A549 (cell line): Measurements from ENCODE around the gene GOLGA3. TPM values are rescaled to one million over a fixed set of nuclear protein-coding genes. Genes with fewer than 3 reads are reported as not detected.

Source experiments
- ATAC-seq, 2 experiments: fragments of 200-7000 bp in 1 of 2; fragments of >200 bp in 1 of 2; cut with Nextera tagmentation in 1 of 2; cut with Tn5 transposase in 1 of 2; 3 replicates each; pipeline versions ENCODE4 v1.8.0 to v1.9.1; 2018 to 2020; ENCODE audit warnings: mild to moderate bottlenecking in 1 of 2, moderate library complexity in 1 of 2
- CTCF ChIA-PET: fragments of 300-600 bp; sonication (Branson Sonifier 250); formaldehyde crosslinking; extraction: SDS; loops from one replicate; lab custom pipeline; 2021; ENCODE audit warnings: antibody characterized with exemption, inconsistent platforms; lab: Yijun Ruan, JAX
- POLR2A ChIA-PET: fragments of 350-600 bp; formaldehyde crosslinking; extraction: SDS; loops from one replicate; lab custom pipeline; 2021; ENCODE audit warnings: antibody characterized with exemption, inconsistent platforms; lab: Yijun Ruan, JAX
- DNase-seq, 2 experiments: peaks; one replicate each; pipeline versions ENCODE4 v3.0.0 to v3.0.0-alpha.2; 2011 to 2016; ENCODE audit warnings: low read depth in 1 of 2, low spot score in 1 of 2
- FAIRE-seq: peaks from 2 replicates; lab custom pipeline; 2011; peaks lifted over from hg19 to GRCh38; lab: Jason Lieb, UNC
- H3K27ac ChIP-seq, 2 experiments: fragments of >200 bp; sonication (Bioruptor Twin); formaldehyde crosslinking; 3 replicates each; pipeline ENCODE4 v1.5.1; 2016 to 2017
- H3K4me1 ChIP-seq: fragments of >200 bp; sonication (Bioruptor Twin); formaldehyde crosslinking; 3 replicates; pipeline ENCODE4 v1.6.1; 2016
- H3K4me2 ChIP-seq: fragments of >200 bp; sonication (Bioruptor Twin); formaldehyde crosslinking; 3 replicates; pipeline ENCODE4 v1.6.1; 2016
- H3K4me3 ChIP-seq: fragments of >200 bp; sonication (Bioruptor Twin); formaldehyde crosslinking; 3 replicates; pipeline ENCODE4 v1.5.1; 2016
- H3K9me3 ChIP-seq: fragments of >200 bp; sonication (Bioruptor Twin); formaldehyde crosslinking; 3 replicates; pipeline ENCODE4 v1.6.1; 2016
- BHLHE40 ChIP-seq: IDR thresholded peaks from 2 replicates; pipeline ENCODE4 v1.6.1; 2012; ENCODE audit warnings: low read depth, low read length, inconsistent platforms
- CBX2 ChIP-seq: fragments of 200-600 bp; sonication (generic); IDR thresholded peaks from 2 replicates; pipeline ENCODE4 v1.6.1; 2016; ENCODE audit warnings: low read depth, mild to moderate bottlenecking, borderline replicate concordance
- CEBPB ChIP-seq, 2 experiments: fragments of >200 bp in 1 of 2; sonication (Bioruptor Twin) in 1 of 2; formaldehyde crosslinking in 1 of 2; IDR thresholded peaks; 2 replicates each; pipeline ENCODE4 v1.6.1; 2012 to 2016
- CHD4 ChIP-seq: fragments of 200-600 bp; sonication (generic); IDR thresholded peaks from 2 replicates; pipeline ENCODE4 v1.6.1; 2016; ENCODE audit warnings: antibody characterized with exemption, mild to moderate bottlenecking, borderline replicate concordance
- E2F6 ChIP-seq: IDR thresholded peaks from 2 replicates; pipeline ENCODE4 v1.6.1; 2012; ENCODE audit warnings: low read depth, borderline replicate concordance
- EHMT2 ChIP-seq: fragments of 200-600 bp; sonication (generic); IDR thresholded peaks from 2 replicates; pipeline ENCODE4 v1.6.1; 2016; ENCODE audit warnings: antibody characterized with exemption, low read depth, mild to moderate bottlenecking, moderate library complexity
- ELK1 ChIP-seq: fragments of 150-350 bp; IDR thresholded peaks from 2 replicates; pipeline ENCODE4 v1.6.1; 2014; ENCODE audit warnings: low read depth, mild to moderate bottlenecking, low read length
- ESRRA ChIP-seq: fragments of 150-350 bp; IDR thresholded peaks from 2 replicates; pipeline ENCODE4 v1.6.1; 2014; ENCODE audit warnings: mild to moderate bottlenecking, low read length, borderline replicate concordance
- FOSL2 ChIP-seq, 2 experiments: fragments of 450-650 bp in 1 of 2; fragments of >200 bp in 1 of 2; sonication (Bioruptor Twin) in 1 of 2; formaldehyde crosslinking; IDR thresholded peaks; 2 replicates each; pipeline versions ENCODE4 v1.5.0 to v1.6.1; 2016 to 2020; ENCODE audit warnings: mild to moderate bottlenecking in 1 of 2, moderate library complexity in 1 of 2
- FOXS1 ChIP-seq: fragments of 250-450 bp; sonication (Bioruptor Pico); IDR thresholded peaks from 2 replicates; pipeline ENCODE4 v1.5.0; 2020; ENCODE audit warnings: mild to moderate bottlenecking, moderate library complexity
- HOXB13 ChIP-seq: fragments of 250-450 bp; sonication (Bioruptor Pico); IDR thresholded peaks from 2 replicates; pipeline ENCODE4 v1.5.0; 2020; ENCODE audit warnings: low read depth, mild to moderate bottlenecking, moderate library complexity
- HOXB5 ChIP-seq: fragments of 250-450 bp; sonication (Bioruptor Pico); IDR thresholded peaks from 2 replicates; pipeline ENCODE4 v1.5.0; 2020; ENCODE audit warnings: mild to moderate bottlenecking, moderate library complexity
- JUNB ChIP-seq: fragments of >200 bp; sonication (Bioruptor Twin); formaldehyde crosslinking; IDR thresholded peaks from 2 replicates; pipeline ENCODE4 v1.6.1; 2016
- KDM5A ChIP-seq: fragments of 200-600 bp; sonication (generic); IDR thresholded peaks from 2 replicates; pipeline ENCODE4 v1.6.1; 2016; ENCODE audit warnings: antibody characterized with exemption, mild to moderate bottlenecking
- MAFK ChIP-seq: fragments of 450-650 bp; IDR thresholded peaks from 2 replicates; pipeline ENCODE4 v1.6.1; 2014; ENCODE audit not compliant: partially characterized antibody
- NFE2L2 ChIP-seq: fragments of 150-350 bp; conservative IDR thresholded peaks from 2 replicates; pipeline ENCODE4 v1.6.1; 2014; ENCODE audit warnings: low read length
- NPAS2 ChIP-seq: fragments of 250-450 bp; sonication (Bioruptor Pico); IDR thresholded peaks from 2 replicates; pipeline ENCODE4 v1.8.0; 2022; ENCODE audit warnings: mild to moderate bottlenecking, moderate library complexity, borderline replicate concordance
- PHF8 ChIP-seq: fragments of 200-600 bp; sonication (generic); IDR thresholded peaks from 2 replicates; pipeline ENCODE4 v1.6.1; 2016; ENCODE audit warnings: low read depth, mild to moderate bottlenecking, antibody characterized with exemption, moderate library complexity, borderline replicate concordance
- POLR2A ChIP-seq: IDR thresholded peaks from 2 replicates; pipeline ENCODE4 v1.6.1; 2012; ENCODE audit warnings: mild to moderate bottlenecking, low read length
- RARB ChIP-seq: fragments of 250-450 bp; sonication (Bioruptor Pico); IDR thresholded peaks from 2 replicates; pipeline ENCODE4 v1.8.0; 2021; ENCODE audit warnings: mild to moderate bottlenecking, moderate library complexity
- RFX5 ChIP-seq: fragments of 450-650 bp; IDR thresholded peaks from 2 replicates; pipeline ENCODE4 v1.7.1; 2014; ENCODE audit warnings: antibody characterized with exemption, mild to moderate bottlenecking, moderate library complexity
- RNF2 ChIP-seq: fragments of 200-600 bp; sonication (generic); IDR thresholded peaks from 2 replicates; pipeline ENCODE4 v1.6.1; 2016; ENCODE audit warnings: low read depth, mild to moderate bottlenecking, antibody characterized with exemption, moderate library complexity, borderline replicate concordance
- SMC3 ChIP-seq: fragments of >200 bp; sonication (Bioruptor Twin); formaldehyde crosslinking; IDR thresholded peaks from 3 replicates; pipeline ENCODE4 v1.6.1; 2018; ENCODE audit warnings: inconsistent platforms
- SREBF2 ChIP-seq: fragments of 450-650 bp; IDR thresholded peaks from 2 replicates; pipeline ENCODE4 v1.6.1; 2014; ENCODE audit warnings: mild to moderate bottlenecking, moderate library complexity
- TP53 ChIP-seq: fragments of 250-450 bp; sonication (Bioruptor Pico); IDR thresholded peaks from 2 replicates; pipeline ENCODE4 v1.5.0; 2021; ENCODE audit warnings: mild to moderate bottlenecking, moderate library complexity
- ZFP36 ChIP-seq: fragments of 450-650 bp; IDR thresholded peaks from 2 replicates; pipeline ENCODE4 v1.6.1; 2014; ENCODE audit warnings: borderline replicate concordance; ENCODE audit not compliant: partially characterized antibody
- ZSCAN20 ChIP-seq: fragments of 250-450 bp; sonication (Bioruptor Pico); IDR thresholded peaks from 2 replicates; pipeline ENCODE4 v1.8.0; 2022; ENCODE audit warnings: mild to moderate bottlenecking, moderate library complexity
- WGBS: methylation state at CpG from one replicate; pipeline ENCODE4 v1.1.6; 2017; ENCODE audit errors: missing lambda C conversion rate; 5-methylcytosine and 5-hydroxymethylcytosine counted together
- polyA plus RNA-seq, 4 experiments: library from polyadenylated mRNA; depleted of rRNA in 3 of 4; stranded (reverse); fragments of >200 nt; fragmentation: RNase III in 1 of 4; extraction: RNeasy Plus Mini Kit Qiagen cat#74134 plus additional on column Dnase treatment in 1 of 4; gene quantifications; 2 replicates in 3 of 4; 3 replicates in 1 of 4; pipeline ENCODE4 v1.2.3, GENCODE V29; 2011 to 2017

GOLGA3 gene
- polyA plus RNA-seq, 2 of the 4 experiments (the other 2 are of a cell fraction): 23.0 to 25.5 TPM

GRCh38 chr12:132803125-132803524, 25.5 kb downstream of the GOLGA3 start:
- ChIA-PET CTCF (no interaction called here), POLR2A (no interaction called here)
- Histone ChIP-seq H3K4me2 (no peak overlapping the region), H3K4me1 (no peaks in the 10 kb centered on the region), H3K27ac (no peak overlapping the region), H3K4me3 (no peak overlapping the region), H3K9me3 (no peaks in the 10 kb centered on the region)
- WGBS: 89% methylated on average over 14 of the region's 14 CpGs
- DNase-seq (no peak), ATAC-seq (no peak), FAIRE-seq (no peak)
- TF ChIP-seq JUNB (no peak), MAFK (peak; percentile 64)

GRCh38 chr12:132801741-132802140, 26.9 kb downstream of the GOLGA3 start:
- H3K9me3 ChIP-seq: no peaks in the 10 kb centered on the region
- ATAC-seq: no peak
- TF ChIP-seq SREBF2: no peak
- no peak for TF ChIP-seq EHMT2
- TF ChIP-seq RNF2: no peak
- TF ChIP-seq SMC3: no peak
- TF ChIP-seq E2F6: no peak
- no peak for TF ChIP-seq ESRRA
- no peak for TF ChIP-seq NPAS2 (CRISPR knock-in tag)
- TF ChIP-seq CBX2: no peak
- 98% methylated on average over 28 of the region's 28 CpGs for WGBS
- DNase-seq: no peak
- no peaks in the 10 kb centered on the region for H3K4me1 ChIP-seq
- H3K4me3 ChIP-seq: no peak overlapping the region
- no peak overlapping the region for H3K4me2 ChIP-seq
- no peak overlapping the region for H3K27ac ChIP-seq
- ChIA-PET CTCF (no interaction called here), POLR2A (no interaction called here)
- FAIRE-seq: no peak

- Histone ChIP-seq H3K27ac (no peak overlapping the region), H3K4me1 (no peaks in the 10 kb centered on the region), H3K4me2 (no peak overlapping the region), H3K4me3 (no peak overlapping the region), H3K9me3 (no peaks in the 10 kb centered on the region)
- ChIA-PET POLR2A (no interaction called here), CTCF (no interaction called here)
- no peak for FAIRE-seq
- DNase-seq: no peak
- 98% methylated on average over 15 of the region's 15 CpGs for WGBS
- no peak for TF ChIP-seq JUNB
- TF ChIP-seq MAFK: no peak
- TF ChIP-seq HOXB5 (CRISPR knock-in tag): no peak
- no peak for TF ChIP-seq NFE2L2
- no peak for TF ChIP-seq RFX5
- ATAC-seq: no peak
These were observed 29.8 kb downstream of the GOLGA3 start for GRCh38 chr12:132798836-132799235.

- no peak for TF ChIP-seq PHF8
- no peak for TF ChIP-seq FOXS1 (CRISPR knock-in tag)
- no peak for TF ChIP-seq NFE2L2
- TF ChIP-seq CEBPB (IDR thresholded peaks at IDR 0.05): no peak
- no peak for TF ChIP-seq POLR2A
- TF ChIP-seq CHD4: no peak
- TF ChIP-seq ZSCAN20 (CRISPR knock-in tag): no peak
- TF ChIP-seq KDM5A: no peak
- no peak for TF ChIP-seq BHLHE40
- no peak for TF ChIP-seq RNF2
- TF ChIP-seq HOXB13 (CRISPR knock-in tag): no peak
- no peak for TF ChIP-seq ELK1
- no peak for TF ChIP-seq FOSL2 (IDR thresholded peaks at IDR 0.05)
- TF ChIP-seq FOSL2 (CRISPR knock-in tag; IDR thresholded peaks at IDR 0.05): no peak
- TF ChIP-seq MAFK: no peak
- no peak for TF ChIP-seq ZFP36
- TF ChIP-seq SMC3: no peak
- no peak for TF ChIP-seq RARB (CRISPR knock-in tag)
- no peak for TF ChIP-seq NPAS2 (CRISPR knock-in tag)
- TF ChIP-seq TP53 (CRISPR knock-in tag): no peak
- Histone ChIP-seq H3K27ac (no peak overlapping the region), H3K4me1 (no peaks in the 10 kb centered on the region), H3K9me3 (no peaks in the 10 kb centered on the region), H3K4me2 (no peak overlapping the region), H3K4me3 (no peak overlapping the region)
- DNase-seq (no peak), ATAC-seq (no peak), FAIRE-seq (no peak)
- POLR2A ChIA-PET: no interaction called here
- CTCF ChIA-PET: no interaction called here
- WGBS: 94% methylated on average over 23 of the region's 24 CpGs
These were observed 30.7 kb downstream of the GOLGA3 start for GRCh38 chr12:132797820-132798570.
